Body of pancreas (tissue), 4 donors: ENCODE measurements around the gene LIN52. TPM values are rescaled to one million over a fixed set of nuclear protein-coding genes. Genes with fewer than 3 reads are reported as not detected.

Experiments used
- ATAC-seq: fragments of 150-250 bp; one replicate; pipeline ENCODE4 v1.9.1; 2016
- DNase-seq, 4 donors: peaks; one replicate each; pipeline ENCODE4 v3.0.0-alpha.2; 2019
- H3K27ac ChIP-seq, 4 donors: fragments of 200-600 bp; sonication (generic); 1 replicate in 3 of 4; 2 replicates in 1 of 4; pipeline versions ENCODE4 v1.5.1 to v1.6.1; 2016 to 2019; ENCODE audit warnings: mild to moderate bottlenecking in 1 of 4, mixed read lengths in 1 of 4, moderate library complexity in 1 of 4
- H3K27me3 ChIP-seq, 2 donors: fragments of 200-600 bp; sonication (generic); one replicate each; pipeline ENCODE4 v1.6.0; 2016; ENCODE audit warnings: mild to moderate bottlenecking in 1 of 2
- H3K36me3 ChIP-seq, 2 donors: fragments of 200-600 bp; sonication (generic); replicated peaks in 1 of 2; 2 replicates each; pipeline ENCODE4 v1.5.1; 2016; ENCODE audit warnings: low read depth in 2 of 2; ENCODE audit not compliant: insufficient read depth in 1 of 2
- H3K4me1 ChIP-seq: fragments of 200-600 bp; sonication (generic); one replicate; pipeline ENCODE4 v1.6.0; 2016
- H3K4me3 ChIP-seq, 2 donors: fragments of 200-600 bp; sonication (generic); 1 replicate in 1 of 2; 2 replicates in 1 of 2; pipeline ENCODE4 v1.5.1; 2016 to 2019
- H3K9me3 ChIP-seq, 3 donors: fragments of 200-600 bp; sonication (generic); 1 replicate in 2 of 3; 2 replicates in 1 of 3; pipeline ENCODE4 v1.5.1; 2016
- POLR2A ChIP-seq, 3 donors: fragments of 450-650 bp; IDR thresholded peaks; one replicate each; pipeline ENCODE4 v1.6.1; 2016; ENCODE audit warnings: antibody characterized with exemption in 3 of 3, mild to moderate bottlenecking in 2 of 3
- WGBS, 2 donors: methylation state at CpG; one replicate each; pipeline ENCODE4 v1.1.5; 2017; 5-methylcytosine and 5-hydroxymethylcytosine counted together
- intact Hi-C: fragments of 100-400 bp; cut with DNase I; formaldehyde crosslinking; loops from one replicate; pipeline ENCODE4 v1.15.1; 2023
- total RNA-seq, 2 donors: library from RNA; depleted of rRNA; stranded (reverse); fragments of >200 nt; gene quantifications; one replicate each; pipeline ENCODE4 v1.1.0, GENCODE V29; 2016
- TF ChIP-seq, protein P1 (sequence below), 7 experiments: fragments of 450-650 bp in 4 of 7; fragments of 200-600 bp in 3 of 7; sonication (generic) in 3 of 7; IDR thresholded peaks; one replicate each; pipeline ENCODE4 v1.5.1; 2016 to 2019; ENCODE audit warnings: antibody characterized with exemption in 7 of 7

The LIN52 gene
- total RNA-seq, 2 donors from 2014 or later: 3.9 to 4.6 TPM

GRCh38 chr14:74218462-74218861, 133.7 kb downstream of the LIN52 start:
- 57 to 62% methylated on average over 4 of the region's 4 CpGs for WGBS, 2 donors
- TF ChIP-seq, protein P1, sequence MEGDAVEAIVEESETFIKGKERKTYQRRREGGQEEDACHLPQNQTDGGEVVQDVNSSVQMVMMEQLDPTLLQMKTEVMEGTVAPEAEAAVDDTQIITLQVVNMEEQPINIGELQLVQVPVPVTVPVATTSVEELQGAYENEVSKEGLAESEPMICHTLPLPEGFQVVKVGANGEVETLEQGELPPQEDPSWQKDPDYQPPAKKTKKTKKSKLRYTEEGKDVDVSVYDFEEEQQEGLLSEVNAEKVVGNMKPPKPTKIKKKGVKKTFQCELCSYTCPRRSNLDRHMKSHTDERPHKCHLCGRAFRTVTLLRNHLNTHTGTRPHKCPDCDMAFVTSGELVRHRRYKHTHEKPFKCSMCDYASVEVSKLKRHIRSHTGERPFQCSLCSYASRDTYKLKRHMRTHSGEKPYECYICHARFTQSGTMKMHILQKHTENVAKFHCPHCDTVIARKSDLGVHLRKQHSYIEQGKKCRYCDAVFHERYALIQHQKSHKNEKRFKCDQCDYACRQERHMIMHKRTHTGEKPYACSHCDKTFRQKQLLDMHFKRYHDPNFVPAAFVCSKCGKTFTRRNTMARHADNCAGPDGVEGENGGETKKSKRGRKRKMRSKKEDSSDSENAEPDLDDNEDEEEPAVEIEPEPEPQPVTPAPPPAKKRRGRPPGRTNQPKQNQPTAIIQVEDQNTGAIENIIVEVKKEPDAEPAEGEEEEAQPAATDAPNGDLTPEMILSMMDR (IDR thresholded peaks at IDR 0.05): no peak
- TF ChIP-seq POLR2A (IDR thresholded peaks at IDR 0.05): no peak
- Histone ChIP-seq H3K27me3 (peaks cover 0 to 10% of the 10 kb centered on the region in 2 donors), H3K36me3 (no peaks in the 10 kb centered on the region), H3K4me1 (peaks cover 8% of the 10 kb centered on the region), H3K4me3 (no peak overlapping the region), H3K27ac (no peak overlapping the region), H3K9me3 (no peaks in the 10 kb centered on the region)
- intact Hi-C loops: no loop called here
- DNase-seq (no peak), ATAC-seq (no peak)

GRCh38 chr14:74219277-74220205, 134.8 kb downstream of the LIN52 start:
- intact Hi-C loops: no loop called here
- ATAC-seq (no peak), DNase-seq (no peak)
- H3K4me3 ChIP-seq: no peak overlapping the region
- no peak for TF ChIP-seq POLR2A (IDR thresholded peaks at IDR 0.05)
- TF ChIP-seq, protein P1 (IDR thresholded peaks at IDR 0.05): no peak
- H3K27me3 ChIP-seq: peaks cover 0 to 10% of the 10 kb centered on the region in 2 donors
- no peaks in the 10 kb centered on the region for H3K9me3 ChIP-seq
- peaks cover 8% of the 10 kb centered on the region for H3K4me1 ChIP-seq
- H3K36me3 ChIP-seq: no peaks in the 10 kb centered on the region
- 62 to 64% methylated on average over 12 of the region's 13 CpGs for WGBS, 2 donors
- no peak overlapping the region for H3K27ac ChIP-seq

- DNase-seq (no peak), ATAC-seq (no peak)
- 74 to 89% methylated on average over 4 to 6 of the region's 6 CpGs for WGBS, 2 donors
- Histone ChIP-seq H3K27ac (no peak overlapping the region), H3K36me3 (no peaks in the 10 kb centered on the region), H3K9me3 (no peaks in the 10 kb centered on the region), H3K4me1 (peaks cover 8% of the 10 kb centered on the region), H3K4me3 (no peak overlapping the region), H3K27me3 (peaks cover 0 to 10% of the 10 kb centered on the region in 2 donors)
- intact Hi-C loops: no loop called here
- TF ChIP-seq, protein P1 (IDR thresholded peaks at IDR 0.05): no peak
- no peak for TF ChIP-seq POLR2A (IDR thresholded peaks at IDR 0.05)
These were observed 136.2 kb downstream of the LIN52 start for GRCh38 chr14:74220991-74221390.

- Histone ChIP-seq H3K27ac (no peak overlapping the region), H3K4me3 (no peak overlapping the region), H3K27me3 (peaks cover 0 to 10% of the 10 kb centered on the region in 2 donors), H3K9me3 (no peaks in the 10 kb centered on the region), H3K4me1 (peaks cover 8% of the 10 kb centered on the region), H3K36me3 (no peaks in the 10 kb centered on the region)
- TF ChIP-seq POLR2A (IDR thresholded peaks at IDR 0.05): no peak
- TF ChIP-seq, protein P1 (IDR thresholded peaks at IDR 0.05): no peak
- ATAC-seq (no peak), DNase-seq (no peak)
- WGBS, 2 donors: 86 to 95% methylated on average over 7 of the region's 7 CpGs
- intact Hi-C loops: no loop called here
These were observed 137.0 kb downstream of the LIN52 start for GRCh38 chr14:74221741-74222140.
